HG03097 (cell line): ENCODE results near the gene EFNB3.

Experiments
- ATAC-seq: cut with Tn5 transposase; IDR thresholded peaks from one replicate; pipeline ENCODE4 v1.9.1; 2021; ENCODE audit not compliant: unreplicated experiment, low FRiP score

Gene EFNB3

GRCh38 chr17:7697828-7698588 is 7.0 kb upstream of the EFNB3 start:
- ATAC-seq, result no peak

GRCh38 chr17:7700510-7700909 is 4.5 kb upstream of the EFNB3 start:
- no peak for ATAC-seq

- ATAC-seq, result no peak
Observed at GRCh38 chr17:7701681-7702080, 3.3 kb upstream of the EFNB3 start.

- ATAC-seq, result no peak
Observed at GRCh38 chr17:7702776-7703175, 2.2 kb upstream of the EFNB3 start.

- ATAC-seq, result no peak
Observed at GRCh38 chr17:7703584-7704479, 1.2 kb upstream of the EFNB3 start.

- ATAC-seq, result no peak
Observed at GRCh38 chr17:7705269-7706255, 560 bp downstream of the EFNB3 start.

GRCh38 chr17:7706631-7707354 is 1.8 kb downstream of the EFNB3 start:
- no peak for ATAC-seq

GRCh38 chr17:7707446-7707845 is 2.4 kb downstream of the EFNB3 start:
- ATAC-seq, result no peak

GRCh38 chr17:7707858-7708750 is 3.1 kb downstream of the EFNB3 start:
- no peak for ATAC-seq

- no peak for ATAC-seq
Observed at GRCh38 chr17:7709031-7709430, 4.0 kb downstream of the EFNB3 start.

GRCh38 chr17:7710301-7710700 is 5.3 kb downstream of the EFNB3 start:
- no peak for ATAC-seq

GRCh38 chr17:7711051-7711755 is 6.2 kb downstream of the EFNB3 start:
- ATAC-seq, result no peak

- no peak for ATAC-seq
Observed at GRCh38 chr17:7712111-7712771, 7.2 kb downstream of the EFNB3 start.

GRCh38 chr17:7713782-7714181 is 8.8 kb downstream of the EFNB3 start:
- ATAC-seq, result no peak

GRCh38 chr17:7714721-7715594 is 10.0 kb downstream of the EFNB3 start:
- no peak for ATAC-seq

- no peak for ATAC-seq
Observed at GRCh38 chr17:7715936-7716886, 11.2 kb downstream of the EFNB3 start.
